Suprapubic skin (tissue), 4 donors: Measurements from ENCODE around the gene WHRN. TPM values are rescaled to one million over a fixed set of nuclear protein-coding genes. Genes with fewer than 3 reads are reported as not detected.

Experiments used
- DNase-seq, 2 donors: peaks; one replicate each; pipeline ENCODE4 v3.0.0-alpha.2; 2019; ENCODE audit warnings: low spot score in 2 of 2
- H3K27ac ChIP-seq: fragments of 200-600 bp; sonication (generic); one replicate; pipeline ENCODE4 v1.5.1; 2019
- H3K27me3 ChIP-seq: fragments of 200-600 bp; sonication (generic); one replicate; pipeline ENCODE4 v1.5.1; 2019
- H3K36me3 ChIP-seq: fragments of 200-600 bp; sonication (generic); one replicate; pipeline ENCODE4 v1.5.1; 2019
- H3K4me1 ChIP-seq: fragments of 200-600 bp; sonication (generic); one replicate; pipeline ENCODE4 v1.5.1; 2019
- H3K4me3 ChIP-seq: fragments of 200-600 bp; sonication (generic); one replicate; pipeline ENCODE4 v1.5.1; 2019; ENCODE audit warnings: mild to moderate bottlenecking
- H3K9me3 ChIP-seq: fragments of 200-600 bp; sonication (generic); one replicate; pipeline ENCODE4 v1.5.1; 2019
- CTCF ChIP-seq, 2 donors: fragments of 200-600 bp in 1 of 2; fragments of 450-650 bp in 1 of 2; sonication (generic) in 1 of 2; IDR thresholded peaks; one replicate each; pipeline ENCODE4 v1.5.1; 2016 to 2019; ENCODE audit warnings: antibody characterized with exemption in 2 of 2, mild to moderate bottlenecking in 1 of 2, moderate library complexity in 1 of 2
- EP300 ChIP-seq: sonication (generic); formaldehyde crosslinking; IDR thresholded peaks from one replicate; pipeline ENCODE4 v1.6.1; 2017; ENCODE audit warnings: antibody characterized with exemption
- POLR2A ChIP-seq, 2 donors: fragments of 450-650 bp; IDR thresholded peaks; one replicate each; pipeline ENCODE4 v1.6.1; 2017; ENCODE audit warnings: antibody characterized with exemption in 2 of 2, mild to moderate bottlenecking in 2 of 2, moderate library complexity in 2 of 2
- POLR2AphosphoS5 ChIP-seq, 3 donors: sonication (generic); formaldehyde crosslinking; IDR thresholded peaks; one replicate each; pipeline ENCODE4 v1.6.1; 2017; ENCODE audit warnings: antibody characterized with exemption in 3 of 3
- WGBS: methylation state at CpG from one replicate; pipeline ENCODE4 v1.1.5; 2018; 5-methylcytosine and 5-hydroxymethylcytosine counted together
- total RNA-seq, 4 donors: library from RNA; depleted of rRNA; stranded (reverse); fragments of >200 nt; gene quantifications; one replicate each; pipeline ENCODE4 v1.1.0, GENCODE V29; 2016

The WHRN gene
- total RNA-seq, 4 donors from 2014 or later, result 7.7 to 25.9 (median 14.8) TPM

DNA sequence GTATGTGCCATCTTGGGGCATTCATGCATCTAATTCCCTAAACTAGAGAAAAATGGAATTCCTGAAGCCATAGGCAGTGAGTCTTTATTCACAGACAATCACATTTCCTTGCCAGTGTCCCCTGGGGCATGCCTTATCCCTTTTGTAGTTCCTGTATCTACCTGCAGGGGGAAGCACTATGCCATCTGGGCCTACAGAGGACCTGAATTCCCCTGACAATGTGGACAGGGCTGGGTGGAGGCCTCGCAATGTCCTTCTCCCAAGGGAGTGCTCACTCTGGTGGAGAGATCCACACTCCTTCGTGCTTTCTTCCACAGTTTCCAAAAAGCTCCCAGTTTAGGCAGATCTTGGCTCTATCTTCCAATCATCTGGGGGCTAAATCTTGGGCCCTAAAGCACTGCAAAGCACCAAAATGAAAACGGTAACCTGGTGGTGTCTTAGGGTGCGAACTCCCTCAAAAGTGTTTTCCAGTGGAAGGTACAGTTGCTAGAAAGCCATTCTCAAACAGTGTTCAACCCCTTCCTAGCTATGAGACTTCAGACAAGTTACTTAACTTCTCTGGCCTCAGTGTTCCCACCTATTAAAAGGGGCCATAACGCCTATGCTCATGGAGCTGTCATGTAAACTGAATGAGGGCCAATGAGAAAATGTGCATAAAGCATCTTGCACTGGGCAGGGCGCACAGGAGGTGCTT, 17.5 kb downstream of the WHRN start:
- H3K27ac ChIP-seq, result no peak overlapping the region
- TF ChIP-seq POLR2A (IDR thresholded peaks at IDR 0.05), result no peak
- peak; percentile 26 to 75 for TF ChIP-seq CTCF (IDR thresholded peaks at IDR 0.05)
- TF ChIP-seq POLR2AphosphoS5 (IDR thresholded peaks at IDR 0.05), result no peak
- H3K27me3 ChIP-seq, result no peaks in the 10 kb centered on the region
- peaks cover 10% of the 10 kb centered on the region for H3K4me1 ChIP-seq
- H3K36me3 ChIP-seq, result no peaks in the 10 kb centered on the region
- H3K9me3 ChIP-seq, result no peaks in the 10 kb centered on the region
- DNase-seq, result no peak
- no peak overlapping the region for H3K4me3 ChIP-seq
- 72% methylated on average over 6 of the region's 6 CpGs for WGBS

- no peak overlapping the region for H3K27ac ChIP-seq
- H3K4me3 ChIP-seq, result no peak overlapping the region
- DNase-seq, result no peak
- no peaks in the 10 kb centered on the region for H3K9me3 ChIP-seq
- H3K27me3 ChIP-seq, result no peaks in the 10 kb centered on the region
- WGBS, result 71% methylated on average over 7 of the region's 7 CpGs
- H3K4me1 ChIP-seq, result peaks cover 10% of the 10 kb centered on the region
- no peak for TF ChIP-seq POLR2AphosphoS5 (IDR thresholded peaks at IDR 0.05)
- TF ChIP-seq EP300, result no peak
- TF ChIP-seq POLR2A (IDR thresholded peaks at IDR 0.05), result no peak
- no peak for TF ChIP-seq CTCF (IDR thresholded peaks at IDR 0.05)
- no peaks in the 10 kb centered on the region for H3K36me3 ChIP-seq
These were observed 18.9 kb downstream of the WHRN start for GRCh38 chr9:114486205-114486963.

DNA sequence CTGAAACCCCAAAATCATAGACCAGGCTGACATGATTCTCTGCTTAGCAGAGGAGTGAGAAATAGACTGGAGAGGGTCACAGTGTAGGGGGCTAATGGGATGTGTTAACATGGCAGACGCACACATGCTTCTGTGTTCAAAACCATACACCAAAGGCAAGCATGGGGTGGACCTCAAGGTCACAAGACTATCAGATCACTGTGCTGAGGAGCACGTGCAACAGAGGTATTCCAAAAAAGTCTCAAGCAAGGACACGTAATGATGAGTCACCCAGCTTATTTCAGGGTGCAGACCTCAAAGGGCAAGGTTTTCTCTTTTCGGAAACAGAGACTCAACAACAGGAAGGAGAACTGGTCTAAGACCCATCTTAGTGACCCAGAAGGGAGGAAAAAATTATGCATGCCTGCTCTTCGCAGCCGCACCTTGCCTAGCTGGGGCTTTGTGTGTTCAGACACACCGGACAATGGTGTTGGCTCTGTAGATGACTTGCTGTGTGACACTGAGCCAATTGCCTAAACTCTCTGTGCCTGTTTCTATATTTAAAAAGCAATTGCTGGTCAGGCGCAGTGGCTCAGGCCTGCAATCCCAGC, 20.3 kb downstream of the WHRN start:
- H3K4me3 ChIP-seq, result no peak overlapping the region
- WGBS, result 63% methylated on average over 8 of the region's 8 CpGs
- no peak for DNase-seq
- H3K27ac ChIP-seq, result no peak overlapping the region
- H3K4me1 ChIP-seq, result peaks cover 10% of the 10 kb centered on the region
- no peaks in the 10 kb centered on the region for H3K27me3 ChIP-seq
- TF ChIP-seq POLR2AphosphoS5 (IDR thresholded peaks at IDR 0.05), result no peak
- TF ChIP-seq POLR2A (IDR thresholded peaks at IDR 0.05), result no peak
- TF ChIP-seq CTCF (IDR thresholded peaks at IDR 0.05), result no peak
- no peak for TF ChIP-seq EP300
- no peaks in the 10 kb centered on the region for H3K9me3 ChIP-seq
- H3K36me3 ChIP-seq, result no peaks in the 10 kb centered on the region

- whole genome bisulfite sequencing, result 67% methylated on average over 9 of the region's 9 CpGs
- no peaks in the 10 kb centered on the region for H3K9me3 ChIP-seq
- no peak overlapping the region for H3K27ac ChIP-seq
- H3K27me3 ChIP-seq, result no peaks in the 10 kb centered on the region
- no peak for TF ChIP-seq EP300
- no peak for TF ChIP-seq CTCF (IDR thresholded peaks at IDR 0.05)
- no peak for TF ChIP-seq POLR2AphosphoS5 (IDR thresholded peaks at IDR 0.05)
- no peak for TF ChIP-seq POLR2A (IDR thresholded peaks at IDR 0.05)
- H3K4me3 ChIP-seq, result no peak overlapping the region
- H3K4me1 ChIP-seq, result peaks cover 10% of the 10 kb centered on the region
- no peak for DNase-seq
- no peaks in the 10 kb centered on the region for H3K36me3 ChIP-seq
These were observed 20.9 kb downstream of the WHRN start for GRCh38 chr9:114484215-114484853.

GRCh38 chr9:114483499-114483898, 21.8 kb downstream of the WHRN start:
- WGBS, result 93% methylated on average over 3 of the region's 3 CpGs

More at GRCh38 chr9:114483499-114483898, 21.8 kb downstream of the WHRN start:
- Histone ChIP-seq H3K9me3 (no peaks in the 10 kb centered on the region), H3K27ac (no peak overlapping the region), H3K27me3 (no peaks in the 10 kb centered on the region), H3K4me1 (peaks cover 10% of the 10 kb centered on the region), H3K36me3 (no peaks in the 10 kb centered on the region), H3K4me3 (no peak overlapping the region)
- no peak for TF ChIP-seq CTCF (IDR thresholded peaks at IDR 0.05)
- no peak for TF ChIP-seq EP300
- TF ChIP-seq POLR2AphosphoS5 (IDR thresholded peaks at IDR 0.05), result no peak
- TF ChIP-seq POLR2A (IDR thresholded peaks at IDR 0.05), result no peak
- DNase-seq, result no peak
